ENCODE results near the gene PODXL. TPM values are rescaled to one million over a fixed set of nuclear protein-coding genes. Genes with fewer than 3 reads are reported as not detected.

Gene PODXL
- total and polyA plus RNA-seq, 10 of the 15 experiments (the other 5 are each of a cell fraction or from before 2014, with no cell fraction given): 0.04 to 1.8 (median 0.38) TPM

GRCh38 chr7:131574741-131575140, 18.3 kb upstream of the PODXL start:
- ChIA-PET POLR2A (no interaction called here), SMC1A (ENCODE audit: uncharacterized antibody, unreplicated experiment) (no interaction called here), CTCF (no interaction called here), RAD21 (ENCODE audit: unreplicated experiment) (no interaction called here)
- BruUV-seq (replicated peaks): no TSS peak
- H3K9me3 ChIP-seq (replicated peaks; ENCODE audit: control insufficient read depth, insufficient read depth, low read length): no peaks in the 10 kb centered on the region
- no peaks in the 10 kb centered on the region for H3K4me1 ChIP-seq (ENCODE audit: control insufficient read depth, insufficient read depth, low read length)
- H3K36me3 ChIP-seq (ENCODE audit: control insufficient read depth in 2 of 2, insufficient read depth in 2 of 2, low read length in 1 of 2): no peaks in the 10 kb centered on the region
- no peak overlapping the region for H3K4me2 ChIP-seq (ENCODE audit: control insufficient read depth, insufficient read depth)
- in situ Hi-C loops (cut with MboI) (no loop called here), intact Hi-C loops (cut with micrococcal nuclease; ENCODE audit: unreplicated experiment) (no loop called here)
- FAIRE-seq (no peak), DNase-seq (ENCODE audit: low read depth, low spot score) (no peak), ATAC-seq (no peak)
- no peak overlapping the region for H3K27ac ChIP-seq (ENCODE audit: control insufficient read depth, insufficient read depth)
- H4K20me1 ChIP-seq (ENCODE audit: control insufficient read depth, insufficient read depth): no peaks in the 10 kb centered on the region; the same call in 1 of the 2 replicates
- no peak overlapping the region for H2AFZ ChIP-seq (ENCODE audit: control insufficient read depth, low read depth, low read length)
- no peaks in the 10 kb centered on the region for H3K79me2 ChIP-seq (ENCODE audit: control insufficient read depth, insufficient read depth, low read length)
- 69% methylated on average over 6 of the region's 6 CpGs for WGBS (ENCODE audit: insufficient coverage, insufficient replicate concordance, low lambda C conversion rate, missing lambda C conversion rate)
- no peak overlapping the region for H3K9ac ChIP-seq (ENCODE audit: control insufficient read depth, insufficient read depth, low read length)
- H3K27me3 ChIP-seq (replicated peaks in 1 of 2; ENCODE audit: control insufficient read depth in 2 of 2, insufficient read depth in 2 of 2, low read length in 1 of 2): no peaks in the 10 kb centered on the region; a peak in 1 of 4 replicates
- TF ChIP-seq ZNF687 (IDR thresholded peaks at IDR 0.05) (no peak), MLLT1 (IDR thresholded peaks at IDR 0.05) (no peak)
- H3K4me3 ChIP-seq: no peak overlapping the region
